GM18526 (cell line): ENCODE data around the gene CCDC51.

Experiments
- POLR2A ChIP-seq: IDR thresholded peaks from 3 replicates; pipeline ENCODE4 v1.6.1; 2011; ENCODE audit not compliant: insufficient read length; ENCODE audit errors: extremely low read depth

CCDC51 gene

DNA sequence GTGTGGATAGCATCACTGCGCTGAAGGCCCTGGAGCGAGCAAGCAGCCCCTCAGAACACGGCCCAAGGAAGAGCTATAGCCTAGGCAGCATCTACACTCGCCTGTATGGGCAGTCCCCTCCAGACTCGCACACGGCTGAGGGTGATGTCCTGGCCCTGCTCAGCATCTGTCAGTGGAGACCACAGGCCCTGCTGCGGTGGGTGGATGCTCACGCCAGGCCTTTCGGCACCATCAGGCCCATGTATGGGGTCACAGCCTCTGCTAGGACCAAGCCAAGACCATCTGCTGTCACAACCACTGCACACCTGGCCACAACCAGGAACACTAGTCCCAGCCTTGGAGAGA is 27.2 kb upstream of the CCDC51 start:
- TF ChIP-seq POLR2A = no peak

DNA sequence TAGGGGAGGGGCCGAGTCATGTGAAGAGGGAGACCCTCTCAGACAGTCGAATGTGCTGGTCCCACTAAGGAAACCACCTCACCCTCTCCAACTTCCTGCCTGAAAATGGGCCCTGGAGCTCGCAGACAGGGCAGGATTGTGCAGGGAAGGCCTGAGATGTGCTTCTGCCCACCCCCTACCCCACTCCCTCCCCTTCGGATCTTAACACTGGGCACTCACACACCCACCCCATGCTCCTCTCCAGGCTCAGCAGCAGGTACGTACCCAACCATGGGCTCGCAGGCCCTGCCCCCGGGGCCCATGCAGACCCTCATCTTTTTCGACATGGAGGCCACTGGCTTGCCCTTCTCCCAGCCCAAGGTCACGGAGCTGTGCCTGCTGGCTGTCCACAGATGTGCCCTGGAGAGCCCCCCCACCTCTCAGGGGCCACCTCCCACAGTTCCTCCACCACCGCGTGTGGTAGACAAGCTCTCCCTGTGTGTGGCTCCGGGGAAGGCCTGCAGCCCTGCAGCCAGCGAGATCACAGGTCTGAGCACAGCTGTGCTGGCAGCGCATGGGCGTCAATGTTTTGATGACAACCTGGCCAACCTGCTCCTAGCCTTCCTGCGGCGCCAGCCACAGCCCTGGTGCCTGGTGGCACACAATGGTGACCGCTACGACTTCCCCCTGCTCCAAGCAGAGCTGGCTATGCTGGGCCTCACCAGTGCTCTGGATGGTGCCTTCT is 26.6 kb upstream of the CCDC51 start:
- TF ChIP-seq POLR2A = no peak

DNA sequence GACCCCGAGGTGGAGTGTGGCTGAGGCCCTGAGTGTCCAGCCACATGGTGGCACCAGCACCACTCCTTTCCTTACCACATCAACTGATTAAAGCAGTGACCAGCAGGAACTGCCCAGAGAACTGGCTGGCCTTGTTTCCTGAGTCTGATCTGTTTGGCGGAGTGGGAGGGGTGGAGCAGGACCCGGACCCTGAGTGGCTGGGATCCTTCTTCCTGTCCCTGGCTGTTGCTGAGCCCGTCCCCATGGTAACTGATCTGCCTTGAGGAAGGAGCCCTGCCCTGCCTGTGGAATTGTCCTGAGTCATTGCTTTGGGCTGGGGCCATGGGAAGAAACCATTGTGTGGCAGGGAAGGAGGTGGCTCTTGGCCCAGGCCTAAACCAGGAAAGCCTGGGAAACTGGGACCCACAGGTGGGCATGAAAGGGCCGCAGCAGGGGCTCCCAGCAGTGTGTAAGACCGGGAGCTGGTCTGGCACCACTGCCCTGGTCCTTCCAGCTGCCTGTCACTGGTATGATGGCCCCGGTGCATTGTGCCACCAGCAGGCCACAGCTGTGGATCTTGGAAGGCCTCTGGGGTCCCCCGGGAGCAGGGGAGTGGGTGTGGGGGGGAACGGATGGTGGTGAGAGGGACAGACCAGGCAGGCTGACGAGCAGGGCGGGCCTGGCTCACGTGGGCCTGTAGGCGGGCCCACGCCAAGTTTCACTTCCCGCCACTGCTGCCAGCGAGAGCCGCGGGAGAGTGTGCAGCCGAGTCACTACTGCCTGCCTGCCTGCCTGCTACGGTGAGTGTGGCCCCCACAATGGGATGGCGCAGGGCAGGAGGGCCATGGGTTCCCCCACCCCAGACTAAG is 25.8 kb upstream of the CCDC51 start:
- TF ChIP-seq POLR2A = peak; percentile 97

DNA sequence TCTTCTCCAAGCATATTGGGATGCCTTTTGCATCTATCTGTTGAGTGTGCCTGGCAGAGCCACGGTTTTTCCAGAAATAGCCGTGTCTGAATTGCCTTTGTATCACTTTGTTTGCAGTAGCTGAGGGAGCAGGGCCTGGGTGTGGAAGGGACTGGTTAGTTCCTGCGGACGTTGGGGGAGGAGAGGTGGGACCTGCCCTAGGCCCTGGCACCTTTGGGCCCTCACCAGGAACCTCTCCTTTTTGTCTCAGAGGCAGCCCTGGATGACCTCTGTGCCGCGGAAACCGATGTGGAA is 25.3 kb upstream of the CCDC51 start:
- TF ChIP-seq POLR2A = no peak

DNA sequence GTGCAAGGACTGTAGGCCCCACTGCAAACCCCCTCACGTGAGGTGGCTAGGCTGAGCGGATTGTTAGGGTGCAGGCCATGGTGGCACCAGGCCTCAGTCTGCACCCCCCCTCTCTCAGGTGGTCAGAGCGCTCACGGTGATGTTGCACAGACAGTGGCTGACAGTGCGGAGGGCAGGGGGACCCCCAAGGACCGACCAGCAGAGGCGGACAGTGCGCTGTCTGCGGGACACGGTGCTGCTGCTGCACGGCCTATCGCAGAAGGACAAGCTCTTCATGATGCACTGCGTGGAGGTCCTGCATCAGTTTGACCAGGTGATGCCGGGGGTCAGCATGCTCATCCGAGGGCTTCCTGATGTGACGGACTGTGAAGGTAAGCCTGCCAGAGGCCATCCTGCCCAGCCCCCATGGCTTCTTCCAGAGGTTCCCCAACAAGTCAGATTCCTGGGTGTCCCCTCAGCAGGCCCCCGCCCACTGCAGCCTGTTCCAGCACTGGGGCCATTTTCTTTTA is 24.8 kb upstream of the CCDC51 start:
- TF ChIP-seq POLR2A = no peak

DNA sequence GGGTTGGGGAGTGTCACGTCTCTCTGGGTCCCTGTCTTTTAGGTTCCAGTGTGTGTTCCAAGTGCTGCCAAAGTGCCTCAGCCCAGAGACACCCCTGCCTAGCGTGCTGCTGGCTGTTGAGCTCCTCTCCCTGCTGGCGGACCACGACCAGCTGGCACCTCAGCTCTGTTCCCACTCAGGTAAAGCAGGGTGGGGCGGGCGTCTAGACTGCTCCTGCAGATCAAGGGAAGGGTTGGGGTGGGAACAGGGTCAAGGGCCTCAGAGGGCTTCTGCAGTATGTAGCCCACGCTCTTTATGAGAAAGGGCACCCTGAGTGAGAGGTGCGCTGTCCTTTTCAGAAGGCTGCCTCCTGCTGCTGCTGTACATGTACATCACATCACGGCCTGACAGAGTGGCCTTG is 23.8 kb upstream of the CCDC51 start:
- TF ChIP-seq POLR2A = no peak

DNA sequence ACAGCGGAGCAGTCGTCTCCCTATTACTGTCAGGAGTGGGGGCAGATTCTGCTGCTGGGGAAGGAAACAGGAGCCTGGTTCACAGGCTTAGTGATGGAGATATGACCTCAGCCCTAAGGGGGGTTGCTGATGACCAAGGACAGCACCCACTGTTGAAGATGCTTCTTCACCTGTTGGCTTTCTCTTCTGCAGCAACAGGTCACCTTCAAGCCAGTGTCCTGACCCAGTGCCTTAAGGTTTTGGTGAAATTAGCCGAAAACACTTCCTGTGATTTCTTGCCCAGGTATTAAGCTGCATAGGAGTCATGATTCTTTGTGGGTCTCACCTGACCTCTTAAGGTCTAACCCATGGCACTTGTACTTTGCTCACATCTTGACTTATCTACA is 20.6 kb upstream of the CCDC51 start:
- no peak for TF ChIP-seq POLR2A

DNA sequence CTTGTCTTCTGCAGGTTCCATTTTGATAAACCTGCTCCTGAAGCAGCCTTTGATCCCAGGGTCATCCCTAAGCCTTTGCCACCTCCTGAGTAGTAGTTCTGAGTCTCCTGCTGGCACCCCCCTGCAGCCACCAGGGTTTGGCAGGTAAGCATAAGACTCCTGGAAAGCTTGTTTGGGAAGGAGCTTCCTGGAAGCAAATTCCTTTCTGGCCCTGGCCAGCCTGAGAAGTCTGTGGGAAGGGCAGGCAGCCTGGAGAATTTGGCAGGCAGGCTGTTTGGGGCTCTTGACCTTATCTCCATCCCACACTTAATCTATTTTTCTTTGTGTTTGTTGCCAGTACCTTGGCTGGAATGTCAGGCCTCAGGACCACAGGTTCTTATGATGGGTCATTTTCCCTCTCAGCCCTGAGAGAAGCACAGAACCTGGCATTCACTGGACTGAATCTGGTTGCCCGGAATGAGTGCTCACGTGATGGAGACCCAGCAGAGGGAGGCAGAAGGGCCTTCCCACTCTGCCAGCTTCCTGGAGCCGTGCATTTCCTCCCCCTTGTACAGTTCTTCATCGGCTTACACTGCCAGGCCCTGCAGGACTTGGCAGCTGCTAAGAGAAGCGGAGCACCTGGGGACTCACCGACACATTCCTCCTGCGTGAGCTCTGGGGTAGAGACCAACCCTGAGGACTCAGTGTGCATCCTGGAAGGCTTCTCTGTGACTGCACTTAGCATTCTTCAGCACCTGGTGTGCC is 20.0 kb upstream of the CCDC51 start:
- TF ChIP-seq POLR2A = no peak

DNA sequence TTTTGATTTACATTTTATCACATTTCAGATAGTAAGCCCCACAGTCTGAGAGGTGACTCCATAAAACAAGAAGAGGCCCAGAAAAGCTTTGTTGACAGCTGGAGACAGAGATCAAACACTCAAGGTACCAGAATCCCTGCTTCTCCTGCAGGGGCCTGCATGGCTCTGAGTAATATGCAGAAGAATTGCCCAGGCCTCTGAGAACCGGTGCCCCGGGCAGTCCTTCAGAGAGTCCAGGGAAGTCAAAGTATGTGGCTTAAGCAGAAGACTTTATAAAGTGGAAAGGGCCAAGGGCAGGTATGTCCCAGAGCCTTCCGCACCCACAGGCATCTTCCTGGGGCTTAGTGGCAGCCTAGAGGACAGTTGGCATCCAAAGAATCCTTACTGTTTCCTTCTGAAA is 19.4 kb upstream of the CCDC51 start:
- TF ChIP-seq POLR2A = no peak

DNA sequence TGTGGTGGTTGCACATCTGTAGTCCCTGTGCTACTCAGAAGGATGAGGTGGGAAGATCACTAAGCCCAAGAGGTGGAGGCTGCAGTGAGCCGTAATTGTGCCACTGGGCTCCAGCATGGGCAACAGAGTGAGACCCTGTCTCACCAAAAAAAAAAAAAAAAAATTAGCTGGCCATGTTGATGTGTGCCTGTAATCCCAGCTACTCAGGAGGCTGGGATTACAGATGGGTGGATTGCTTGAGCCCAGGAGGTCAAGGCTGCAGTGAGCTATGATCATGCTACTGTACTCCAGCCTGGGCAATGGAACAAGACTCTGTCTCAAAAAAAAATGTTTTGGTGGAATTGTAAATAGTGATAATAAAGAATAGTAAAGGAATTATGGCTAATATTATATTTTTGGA is 16.5 kb upstream of the CCDC51 start:
- no peak for TF ChIP-seq POLR2A

DNA sequence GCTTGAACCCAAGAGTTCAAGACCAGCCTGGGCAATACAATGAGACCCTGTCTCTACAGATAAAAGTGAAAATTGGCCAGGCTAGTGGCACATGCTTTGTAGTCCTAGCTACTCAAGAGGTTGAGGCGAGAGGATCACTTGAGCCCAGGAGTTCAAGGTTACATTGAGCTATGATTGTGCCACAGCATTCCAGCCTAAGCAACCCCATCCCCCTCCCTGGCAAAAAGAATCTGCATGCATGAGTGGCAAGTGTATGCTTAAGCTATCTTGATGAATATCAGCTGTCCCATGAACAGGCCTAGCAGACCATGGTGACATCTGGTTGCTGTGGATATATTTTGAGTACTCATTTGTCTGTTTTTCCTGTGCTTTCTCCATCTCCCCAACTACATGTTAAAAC is 11.4 kb upstream of the CCDC51 start:
- no peak for TF ChIP-seq POLR2A

DNA sequence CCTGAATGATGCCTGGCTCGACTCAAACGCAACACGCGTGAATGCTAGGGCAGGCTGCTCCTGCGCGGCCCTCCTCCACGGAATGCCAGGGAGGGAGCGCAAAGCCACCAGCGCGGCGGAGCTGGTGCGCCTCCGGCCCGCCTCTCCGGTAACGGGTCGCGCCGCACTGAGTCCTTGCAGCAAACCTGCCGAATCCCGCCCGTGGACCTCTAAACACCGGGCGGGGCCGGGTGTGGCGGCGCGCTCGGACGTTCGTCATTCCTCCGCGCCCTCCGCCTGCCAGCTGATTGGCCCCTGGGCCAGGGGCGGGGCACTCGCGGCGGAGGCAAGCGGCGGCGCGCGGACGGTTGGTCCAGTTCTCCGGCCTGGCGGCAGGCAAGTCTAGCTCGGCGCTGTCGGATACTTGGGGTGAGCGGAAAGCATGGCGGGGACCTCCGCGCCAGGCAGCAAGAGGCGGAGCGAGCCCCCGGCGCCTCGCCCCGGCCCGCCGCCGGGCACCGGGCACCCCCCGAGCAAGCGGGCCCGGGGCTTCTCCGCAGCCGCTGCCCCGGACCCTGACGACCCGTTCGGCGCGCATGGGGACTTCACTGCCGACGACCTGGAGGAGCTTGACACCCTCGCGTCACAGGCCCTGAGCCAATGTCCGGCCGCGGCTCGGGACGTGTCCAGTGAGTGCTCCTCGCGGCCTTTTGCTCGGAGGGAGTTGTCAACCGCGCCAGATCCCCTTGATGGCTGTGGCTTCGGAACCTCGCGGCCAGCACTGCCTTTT is 6.7 kb upstream of the CCDC51 start, which contains the start of gene ATRIP:
Gene ATRIP (plus strand): TSS at position 313 of the 769 bp plus-strand sequence. CDS start 109 bp downstream, at position 422.
- TF ChIP-seq POLR2A = peak; percentile 98

DNA sequence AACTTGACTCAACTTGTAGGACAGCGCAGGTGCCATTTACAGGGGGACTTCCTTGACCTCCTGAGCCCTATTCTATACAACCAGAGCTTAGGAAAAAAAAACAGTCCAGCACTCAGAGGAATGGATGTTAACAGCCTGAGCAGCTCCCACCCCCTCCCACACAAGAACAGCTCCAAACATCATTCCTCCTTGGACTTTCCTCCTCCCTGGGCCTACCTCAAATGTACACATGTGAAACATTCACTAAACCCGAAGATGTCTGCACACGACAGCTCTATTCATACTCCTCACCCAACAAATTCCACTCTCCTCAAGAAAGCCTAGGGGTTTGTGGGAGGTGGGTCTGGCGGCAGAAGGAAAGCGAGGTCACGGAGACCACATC is 6.1 kb upstream of the CCDC51 start:
- TF ChIP-seq POLR2A = no peak

DNA sequence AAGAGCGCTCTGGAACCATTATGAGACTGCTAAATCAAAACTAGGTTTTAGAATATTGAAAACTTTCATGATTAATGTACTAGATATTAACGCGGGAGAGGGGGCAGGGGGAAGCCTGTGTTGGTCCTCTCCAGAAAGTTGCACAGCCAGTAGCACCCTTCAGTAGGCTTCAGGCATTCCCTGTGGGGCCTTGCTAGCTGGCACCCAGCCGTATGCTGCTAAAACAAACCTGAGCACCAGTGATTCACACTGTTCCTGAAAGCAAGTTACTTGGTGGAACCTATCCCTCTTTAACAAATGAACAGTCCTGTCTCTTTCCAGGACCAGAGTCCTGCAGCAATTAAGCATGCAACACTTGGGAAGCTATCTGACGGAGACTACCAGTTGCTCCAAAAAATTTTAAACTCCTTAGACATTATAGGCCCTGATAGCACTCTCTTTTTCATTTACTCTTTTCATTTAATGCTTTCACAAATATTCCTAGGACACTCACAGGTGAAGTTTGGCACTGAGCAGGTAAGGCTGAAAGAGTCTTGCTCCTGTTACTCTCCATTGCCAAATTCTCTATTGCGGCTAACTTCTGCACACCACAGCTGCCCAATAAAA is 5.5 kb upstream of the CCDC51 start:
- TF ChIP-seq POLR2A = no peak

DNA sequence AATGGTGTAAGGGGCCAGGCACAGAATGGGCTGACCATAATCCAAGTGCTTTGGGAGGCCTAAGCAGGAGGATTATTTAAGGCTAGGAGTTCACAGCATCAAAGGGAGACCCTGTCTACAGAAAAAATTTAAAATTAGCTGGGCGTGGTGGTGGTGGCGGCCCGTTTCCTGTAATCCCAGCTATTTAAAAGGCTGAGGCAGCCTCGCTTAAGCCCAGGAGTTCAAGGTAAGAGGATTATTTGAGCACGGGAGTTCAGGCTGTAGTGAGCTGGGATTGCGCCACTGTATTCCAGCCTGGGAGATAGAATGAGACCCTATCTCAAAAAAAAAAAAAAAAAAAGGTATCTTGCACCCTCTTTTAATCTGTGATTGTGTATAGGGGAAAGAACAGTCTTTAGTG is 2.0 kb upstream of the CCDC51 start:
- TF ChIP-seq POLR2A = no peak
